ACC112 (cell line): ENCODE measurements around the gene TRIM3.

Experiments used
- H2AFZ ChIP-seq: fragments of 200-600 bp; sonication (generic); one replicate; pipeline ENCODE4 v1.6.0; 2017; ENCODE audit warnings: antibody characterized with exemption, low read length; ENCODE audit not compliant: unreplicated experiment
- H3K27ac ChIP-seq: fragments of 200-600 bp; sonication (generic); 2 replicates; pipeline ENCODE4 v1.5.1; 2014; ENCODE audit warnings: low read depth, mild to moderate bottlenecking, antibody characterized with exemption, low read length, moderate library complexity
- H3K27me3 ChIP-seq: fragments of 200-600 bp; sonication (generic); 2 replicates; pipeline ENCODE4 v1.6.1; 2014; ENCODE audit warnings: mild to moderate bottlenecking, antibody characterized with exemption, low read length, moderate library complexity, mixed read lengths; ENCODE audit not compliant: insufficient read depth
- H3K36me3 ChIP-seq: fragments of 200-600 bp; sonication (generic); 2 replicates; pipeline ENCODE4 v1.6.1; 2016; ENCODE audit warnings: mild to moderate bottlenecking, antibody characterized with exemption, low read length, moderate library complexity, mixed read lengths; ENCODE audit not compliant: insufficient read depth
- H3K4me1 ChIP-seq: fragments of 200-600 bp; sonication (generic); one replicate; pipeline ENCODE4 v1.6.1; 2016; ENCODE audit warnings: low read length, mixed read lengths; ENCODE audit not compliant: insufficient read depth, unreplicated experiment, control insufficient read depth
- H3K4me3 ChIP-seq: fragments of 200-600 bp; sonication (generic); 2 replicates; pipeline ENCODE4 v1.5.1; 2014; ENCODE audit warnings: mild to moderate bottlenecking, low read depth, low read length
- H3K79me2 ChIP-seq: fragments of 200-600 bp; sonication (generic); one replicate; pipeline ENCODE4 v1.6.0; 2016; ENCODE audit warnings: low read length; ENCODE audit not compliant: control insufficient read depth, unreplicated experiment, insufficient read depth

Gene TRIM3

DNA sequence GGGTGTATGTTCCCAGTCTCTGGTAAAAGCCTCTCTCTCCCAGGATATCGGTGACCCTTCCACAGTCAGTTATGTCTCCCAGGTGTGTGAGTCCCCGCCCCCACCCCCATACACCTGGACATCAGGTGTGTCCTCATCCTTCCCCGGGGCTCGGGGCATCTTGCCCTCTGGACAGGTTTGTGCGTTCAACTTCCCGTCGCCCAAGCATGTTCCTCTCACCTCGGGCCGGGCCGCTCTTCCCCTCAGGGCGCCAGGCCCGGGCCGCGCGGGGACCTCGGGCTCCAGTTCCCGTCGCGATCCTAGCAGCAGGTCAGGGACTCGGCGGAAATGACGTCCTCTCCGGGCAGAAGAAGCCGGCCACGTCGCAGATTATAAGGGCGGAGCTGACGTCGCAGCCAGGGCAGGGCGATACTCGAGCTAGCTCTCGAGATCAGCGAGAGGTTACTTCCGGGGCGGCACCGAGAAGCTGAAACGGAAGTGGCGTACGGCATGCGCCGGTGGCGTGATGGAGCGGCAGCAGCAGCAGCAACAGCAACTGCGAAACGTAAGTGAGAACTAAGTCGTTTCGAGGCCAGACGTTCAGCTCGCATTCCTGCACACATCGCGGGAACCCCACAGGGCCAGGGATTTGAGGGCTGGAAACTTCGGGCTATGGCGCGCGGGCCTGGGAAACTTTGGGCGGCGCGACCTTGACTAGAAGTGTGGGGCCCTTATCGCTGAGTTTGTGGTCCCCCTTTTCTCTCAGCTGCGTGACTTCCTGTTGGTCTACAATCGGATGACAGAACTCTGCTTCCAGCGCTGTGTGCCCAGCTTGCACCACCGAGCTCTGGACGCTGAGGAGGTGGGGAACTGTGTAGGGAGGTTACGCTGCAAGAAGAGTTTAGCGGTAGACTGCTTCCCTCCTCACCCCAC is 7.5 kb upstream of the TRIM3 start, which contains the start of the genes ARFIP2 and TIMM10B:
Gene ARFIP2, minus strand, starts transcription at position 320 of the 912 bp plus-strand sequence. CDS start 910 bp downstream, outside the sequence.
Gene TIMM10B, plus strand, starts transcription at position 490 of the 912 bp plus-strand sequence. Its CDS starts 16 bp downstream, at position 506.
- Histone ChIP-seq H3K79me2 (peaks cover 51% of the 10 kb centered on the region), H3K27ac (peak within 1 kb of the TSS; percentile 72), H3K36me3 (peaks cover 44% of the 10 kb centered on the region), H3K27me3 (no peaks in the 10 kb centered on the region), H3K4me3 (peak within 1 kb of the TSS; percentile 98), H2AFZ (peak within 1 kb of the TSS; percentile 26), H3K4me1 (peaks cover 27% of the 10 kb centered on the region)

GRCh38 chr11:6480299-6480914 is 6.7 kb upstream of the TRIM3 start:
- Histone ChIP-seq H3K4me1 (peaks cover 27% of the 10 kb centered on the region), H2AFZ (peak overlapping the region; percentile 26), H3K27ac (peak overlapping the region; percentile 72), H3K4me3 (peak overlapping the region; percentile 98), H3K27me3 (no peaks in the 10 kb centered on the region), H3K36me3 (peaks cover 35% of the 10 kb centered on the region), H3K79me2 (peaks cover 51% of the 10 kb centered on the region)

DNA sequence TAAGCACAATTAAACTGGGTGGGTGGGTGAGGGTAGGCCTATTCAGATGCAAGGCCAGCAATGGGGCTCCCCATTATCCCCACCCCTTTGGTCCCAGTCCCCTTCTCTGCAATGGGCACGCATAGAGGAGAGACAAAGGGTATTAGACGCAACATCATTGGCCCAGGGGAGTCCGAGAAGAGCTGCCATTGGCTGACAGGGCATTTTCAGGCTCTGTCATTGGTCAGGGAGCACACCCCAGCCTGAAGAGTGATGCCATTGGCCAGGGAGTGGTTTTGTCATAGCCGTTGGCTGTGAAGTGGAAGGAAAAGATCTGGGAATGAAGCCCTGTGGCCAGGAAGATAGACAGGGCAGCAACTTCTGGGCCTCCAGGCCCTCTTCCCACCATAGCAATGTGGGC is 2.8 kb upstream of the TRIM3 start:
- Histone ChIP-seq H3K79me2 (peaks cover 33% of the 10 kb centered on the region), H3K27ac (no peak overlapping the region), H2AFZ (no peak overlapping the region), H3K4me1 (peaks cover 29% of the 10 kb centered on the region), H3K4me3 (no peak overlapping the region), H3K36me3 (0 out of 2 replicates have a peak, but pooled peaks cover 8% of the 10 kb centered on the region), H3K27me3 (no peaks in the 10 kb centered on the region)

DNA sequence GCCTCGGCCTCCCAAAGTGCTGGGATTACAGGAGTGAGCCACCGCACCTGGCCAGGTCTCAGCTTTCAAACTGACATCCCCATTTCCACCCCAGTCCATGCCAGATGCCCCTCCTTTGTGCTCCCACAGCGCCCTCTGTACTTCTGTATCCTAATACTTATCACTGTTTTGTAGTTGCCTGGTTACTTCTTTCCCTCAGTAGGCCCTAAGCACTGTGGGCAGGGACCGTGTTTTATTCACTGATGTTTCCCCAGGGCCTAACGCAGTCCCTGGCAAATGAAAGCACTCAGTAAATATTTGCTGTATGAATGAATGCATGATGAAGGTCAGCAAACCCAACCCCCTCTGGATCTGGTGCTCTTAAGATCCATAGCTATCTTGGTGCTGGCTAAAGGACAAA is 2.2 kb upstream of the TRIM3 start:
- no peak overlapping the region for H2AFZ ChIP-seq
- H3K4me3 ChIP-seq = no peak overlapping the region
- 0 out of 2 replicates have a peak, but pooled peaks cover 8% of the 10 kb centered on the region for H3K36me3 ChIP-seq
- H3K27ac ChIP-seq = peak overlapping the region; percentile 4; the same call in 1 of the 2 replicates
- peaks cover 29% of the 10 kb centered on the region for H3K79me2 ChIP-seq
- H3K4me1 ChIP-seq = peaks cover 29% of the 10 kb centered on the region
- no peaks in the 10 kb centered on the region for H3K27me3 ChIP-seq

DNA sequence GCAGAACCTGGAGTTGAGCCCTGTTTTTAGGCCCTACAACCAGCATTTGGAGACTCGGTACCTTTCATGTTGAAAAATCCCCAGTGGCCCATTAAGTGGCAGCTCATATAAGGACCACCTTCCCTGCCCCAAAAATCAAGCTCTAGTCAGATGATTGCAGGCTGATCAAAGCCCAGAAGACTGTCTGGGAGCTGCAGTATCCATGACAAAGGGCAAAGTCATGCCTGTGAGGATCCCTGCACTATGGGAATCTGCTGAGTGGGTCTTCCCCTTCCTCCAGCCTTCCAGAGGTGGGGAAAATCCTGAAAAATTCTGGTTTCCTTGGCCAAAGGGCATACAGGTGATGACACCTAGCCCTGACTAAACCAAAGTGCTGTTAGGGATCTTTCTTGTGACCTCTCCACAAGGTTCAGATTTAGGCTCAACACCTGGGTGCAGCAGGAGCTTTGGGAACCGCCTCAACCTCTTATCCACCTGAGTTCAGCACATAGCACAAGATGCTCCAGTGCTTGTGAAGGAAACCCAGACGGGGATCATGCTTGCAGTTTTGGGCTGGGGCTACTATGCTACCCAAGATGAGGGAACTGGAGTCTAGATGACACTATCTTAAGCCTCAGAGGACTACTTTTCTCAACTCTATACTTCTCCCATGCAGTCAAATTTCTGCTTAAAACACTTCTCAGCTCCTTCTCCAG is 1.2 kb upstream of the TRIM3 start:
- no peak overlapping the region for H2AFZ ChIP-seq
- peaks cover 23% of the 10 kb centered on the region for H3K4me1 ChIP-seq
- H3K4me3 ChIP-seq = no peak overlapping the region; the same call in 1 of the 2 replicates
- H3K79me2 ChIP-seq = peaks cover 21% of the 10 kb centered on the region
- no peaks in the 10 kb centered on the region for H3K27me3 ChIP-seq
- peak overlapping the region; percentile 62; the same call in 1 of the 2 replicates for H3K27ac ChIP-seq
- 0 out of 2 replicates have a peak, but pooled peaks cover 8% of the 10 kb centered on the region for H3K36me3 ChIP-seq

DNA sequence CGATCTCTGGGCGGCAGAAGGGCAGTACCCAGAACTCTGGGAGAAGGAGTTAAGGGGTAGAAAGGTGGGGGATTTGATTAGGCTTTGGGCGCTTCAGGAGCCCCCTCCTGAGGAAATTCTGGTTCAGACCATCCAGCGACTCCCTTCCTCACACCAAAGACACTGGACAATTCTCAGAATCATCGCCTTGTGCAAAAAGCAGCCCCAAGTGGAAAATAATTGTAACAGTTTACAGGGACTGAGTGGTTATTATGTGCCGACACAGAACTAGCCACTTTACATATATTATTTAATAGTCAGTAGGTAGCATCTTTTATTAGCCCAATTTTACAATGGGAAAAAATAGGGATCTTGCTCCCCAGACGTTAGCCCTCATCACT is 662 bp upstream of the TRIM3 start:
- Histone ChIP-seq H3K27me3 (no peaks in the 10 kb centered on the region), H3K4me3 (peak overlapping the region; percentile 84), H3K4me1 (peaks cover 17% of the 10 kb centered on the region), H2AFZ (peak overlapping the region; percentile 90), H3K36me3 (0 out of 2 replicates have a peak, but pooled peaks cover 8% of the 10 kb centered on the region), H3K27ac (peak overlapping the region; percentile 62), H3K79me2 (peaks cover 18% of the 10 kb centered on the region)

GRCh38 chr11:6472934-6473333 is 807 bp downstream of the TRIM3 start:
- Histone ChIP-seq H3K4me3 (peak overlapping the region; percentile 78), H3K4me1 (peaks cover 15% of the 10 kb centered on the region), H3K27me3 (no peaks in the 10 kb centered on the region), H2AFZ (no peak overlapping the region), H3K79me2 (peaks cover 14% of the 10 kb centered on the region), H3K36me3 (0 out of 2 replicates have a peak, but pooled peaks cover 8% of the 10 kb centered on the region), H3K27ac (no peak overlapping the region)

DNA sequence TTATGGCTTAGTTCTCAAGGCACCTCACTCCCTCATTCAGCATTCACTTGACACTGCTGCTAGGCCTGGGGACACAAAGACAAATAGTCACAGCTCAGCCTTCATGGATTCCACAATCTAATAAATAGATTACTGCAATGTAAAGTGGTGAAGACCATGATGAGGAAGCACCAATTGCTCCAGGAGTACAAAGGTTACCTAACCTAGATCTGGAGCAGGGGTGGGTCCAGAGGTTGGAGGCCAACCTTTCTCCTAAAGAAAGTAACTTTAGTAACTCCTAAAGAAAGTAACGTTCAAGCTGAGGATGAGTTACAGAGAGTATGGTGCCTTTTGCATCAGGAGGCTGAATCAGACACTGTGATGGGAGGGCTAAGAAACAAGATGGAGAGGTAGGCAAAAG is 4.1 kb downstream of the TRIM3 start:
- Histone ChIP-seq H3K4me3 (no peak overlapping the region), H3K36me3 (no peaks in the 10 kb centered on the region), H3K4me1 (peaks cover 12% of the 10 kb centered on the region), H3K79me2 (peaks cover 14% of the 10 kb centered on the region), H3K27ac (no peak overlapping the region), H3K27me3 (no peaks in the 10 kb centered on the region), H2AFZ (no peak overlapping the region)

DNA sequence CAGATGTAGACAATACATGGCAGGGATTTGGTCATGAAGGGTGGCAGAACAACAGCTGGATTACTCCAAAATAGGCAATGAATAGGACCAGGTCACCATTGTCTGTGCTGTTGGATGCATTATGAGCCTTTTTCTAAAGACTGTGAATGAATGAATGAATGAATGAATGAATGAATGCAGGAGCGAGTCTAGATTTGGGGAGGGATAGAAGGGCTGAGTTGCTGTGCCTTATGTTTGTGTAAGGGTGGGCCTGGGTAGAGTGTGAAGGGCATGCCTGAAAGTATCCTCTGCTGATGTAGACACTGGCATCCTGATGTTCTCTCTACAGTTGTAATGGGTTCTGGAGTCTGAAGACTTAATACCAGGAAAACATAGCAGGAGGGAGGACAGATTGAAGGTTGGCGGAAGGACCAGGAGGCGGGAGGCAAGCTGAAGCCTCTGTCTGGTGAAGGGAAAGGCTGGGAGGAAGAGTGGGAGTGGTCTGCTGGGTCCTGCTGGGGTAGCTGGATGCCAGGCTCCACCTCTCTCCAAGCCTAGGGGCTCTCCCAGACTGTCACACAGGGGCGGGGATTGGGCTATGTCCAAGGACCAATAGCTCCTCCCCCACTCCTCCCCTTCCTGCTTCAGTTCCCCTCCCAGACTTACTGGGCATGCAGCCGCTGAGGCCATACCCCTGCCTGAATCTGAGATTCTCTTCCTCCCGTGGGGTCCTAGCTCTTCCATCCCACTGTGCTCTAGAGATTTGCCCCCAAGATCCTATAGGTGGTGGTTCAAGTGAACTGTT is 4.8 kb downstream of the TRIM3 start:
- H3K79me2 ChIP-seq = peaks cover 14% of the 10 kb centered on the region
- H3K36me3 ChIP-seq = no peaks in the 10 kb centered on the region
- H3K4me1 ChIP-seq = peaks cover 8% of the 10 kb centered on the region
- no peaks in the 10 kb centered on the region for H3K27me3 ChIP-seq
- no peak overlapping the region for H3K27ac ChIP-seq
- H2AFZ ChIP-seq = no peak overlapping the region
- no peak overlapping the region for H3K4me3 ChIP-seq

DNA sequence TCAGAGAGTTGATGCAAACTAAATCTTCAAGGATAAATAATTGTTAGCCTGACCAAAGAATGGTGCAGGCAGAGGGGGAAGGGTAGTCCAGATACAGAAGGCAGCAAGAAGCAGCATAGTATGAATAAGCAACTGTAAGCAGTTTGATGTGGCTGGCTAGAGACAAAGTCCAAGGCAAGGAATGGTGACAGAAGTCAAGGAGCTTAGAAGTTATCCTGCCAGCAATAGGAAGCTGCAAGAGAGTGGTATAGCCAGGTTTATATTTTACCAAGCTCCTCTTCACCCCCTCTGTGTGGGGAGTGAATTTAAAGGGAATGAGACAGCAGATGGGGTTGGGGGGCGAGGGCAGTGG is 14.7 kb downstream of the TRIM3 start:
- H3K4me1 ChIP-seq = no peaks in the 10 kb centered on the region
- no peak overlapping the region for H2AFZ ChIP-seq
- H3K27me3 ChIP-seq = no peaks in the 10 kb centered on the region
- H3K27ac ChIP-seq = no peak overlapping the region
- H3K36me3 ChIP-seq = peaks cover 9% of the 10 kb centered on the region; the same call in 1 of the 2 replicates
- H3K79me2 ChIP-seq = no peaks in the 10 kb centered on the region
- no peak overlapping the region for H3K4me3 ChIP-seq
